GM19023 (cell line): ENCODE data around the gene CCK.

ENCODE experiments used
- ATAC-seq: cut with Tn5 transposase; IDR thresholded peaks from one replicate; pipeline ENCODE4 v1.9.1; 2021; ENCODE audit warnings: mild to moderate bottlenecking, moderate library complexity; ENCODE audit not compliant: unreplicated experiment

The CCK gene

DNA sequence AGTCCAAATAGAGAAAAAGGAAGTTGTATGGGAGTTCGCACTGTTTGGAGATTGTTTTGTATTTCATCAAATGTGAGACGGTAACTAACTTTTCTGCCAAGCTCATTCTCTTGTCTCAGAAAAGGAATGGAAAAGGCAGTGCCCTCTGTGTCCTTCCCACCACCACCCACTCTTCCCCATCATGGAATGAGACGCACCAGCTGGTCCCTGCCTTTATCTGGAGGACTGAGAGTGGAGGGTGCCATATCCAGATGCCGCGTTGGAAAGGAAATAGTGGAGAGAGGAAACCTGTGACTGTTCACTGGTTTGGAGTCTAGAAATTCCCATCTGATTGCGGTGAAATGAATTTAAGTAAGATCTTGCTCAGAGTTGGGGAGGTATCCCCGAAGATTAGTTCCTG, 3.7 kb upstream of the CCK start:
- no peak for ATAC-seq

GRCh38 chr3:42267878-42268277, 1.9 kb upstream of the CCK start:
- no peak for ATAC-seq

- ATAC-seq = no peak
Measured at GRCh38 chr3:42265059-42265991, 660 bp downstream of the CCK start.

DNA sequence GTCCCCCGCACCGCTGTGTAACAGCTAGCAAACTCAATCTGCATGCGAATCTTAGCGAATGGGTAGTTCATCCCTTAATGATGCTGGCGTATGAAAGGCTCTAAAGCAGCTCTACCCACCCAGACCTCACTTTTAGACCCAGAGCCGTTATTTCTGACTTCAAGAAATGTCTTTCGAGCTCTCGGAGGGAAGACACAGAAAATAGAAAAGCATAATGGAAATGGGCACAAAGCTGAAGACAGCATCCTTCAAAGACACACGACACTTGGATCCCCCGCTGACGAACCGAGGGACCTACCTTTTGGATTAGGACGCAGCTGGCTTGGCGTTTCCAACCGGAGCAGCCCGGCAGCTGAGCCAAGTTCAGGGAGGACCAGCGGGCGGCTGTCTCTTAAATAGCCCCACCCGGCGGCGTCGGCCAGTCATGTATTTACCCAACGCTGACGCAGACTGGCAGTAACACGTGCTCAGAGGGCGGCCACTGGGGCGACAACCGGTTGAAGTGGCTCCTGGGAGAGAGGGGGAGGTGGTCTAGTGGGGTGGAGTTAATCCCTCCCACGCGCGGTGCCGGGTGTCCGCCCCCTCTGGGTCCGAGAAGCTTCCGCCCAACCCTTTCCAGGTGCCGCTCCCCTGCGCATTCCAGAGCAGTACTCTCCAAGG, 1.5 kb downstream of the CCK start:
- no peak for ATAC-seq

GRCh38 chr3:42263354-42264346, 2.3 kb downstream of the CCK start:
- no peak for ATAC-seq

DNA sequence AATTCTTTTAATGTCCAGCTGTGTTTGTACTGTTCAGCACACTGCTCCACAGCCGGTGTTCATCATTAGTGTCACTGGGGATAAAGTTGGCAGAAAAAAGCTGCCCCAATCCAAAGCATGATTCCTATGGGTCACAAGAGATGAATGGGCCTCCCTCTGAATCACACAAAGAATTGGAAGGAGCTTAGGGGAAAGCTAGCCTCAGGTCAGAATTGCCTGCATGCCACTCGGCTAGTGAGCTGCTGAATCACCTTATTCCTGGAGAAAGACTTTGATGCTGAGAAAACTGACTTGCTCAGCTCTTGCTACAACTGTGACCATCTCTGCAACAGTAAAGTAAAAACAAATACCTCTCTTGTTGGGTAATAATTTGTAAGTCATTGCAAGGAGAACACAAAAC, 3.5 kb downstream of the CCK start:
- ATAC-seq = no peak

DNA sequence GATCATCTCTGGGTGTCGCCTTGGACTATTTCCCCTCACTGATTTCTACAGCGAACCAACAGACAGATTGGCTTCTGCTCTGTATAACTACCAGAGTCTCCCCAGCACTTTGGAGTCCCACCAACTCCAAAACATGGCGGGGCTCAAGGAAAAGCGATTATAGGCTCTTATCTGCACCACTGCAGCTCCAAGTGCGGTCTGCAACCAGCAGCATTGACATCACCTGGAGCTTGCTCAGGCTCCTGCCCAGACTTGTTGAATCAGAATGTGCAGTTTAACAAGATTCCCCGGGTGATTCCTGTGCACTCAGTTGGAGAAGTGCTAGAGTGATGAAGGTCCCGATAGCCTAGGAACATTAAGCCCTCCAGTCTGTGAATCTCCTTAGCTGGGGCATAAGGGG, 9.0 kb downstream of the CCK start:
- no peak for ATAC-seq

GRCh38 chr3:42256135-42256819, 9.7 kb downstream of the CCK start:
- ATAC-seq = no peak

DNA sequence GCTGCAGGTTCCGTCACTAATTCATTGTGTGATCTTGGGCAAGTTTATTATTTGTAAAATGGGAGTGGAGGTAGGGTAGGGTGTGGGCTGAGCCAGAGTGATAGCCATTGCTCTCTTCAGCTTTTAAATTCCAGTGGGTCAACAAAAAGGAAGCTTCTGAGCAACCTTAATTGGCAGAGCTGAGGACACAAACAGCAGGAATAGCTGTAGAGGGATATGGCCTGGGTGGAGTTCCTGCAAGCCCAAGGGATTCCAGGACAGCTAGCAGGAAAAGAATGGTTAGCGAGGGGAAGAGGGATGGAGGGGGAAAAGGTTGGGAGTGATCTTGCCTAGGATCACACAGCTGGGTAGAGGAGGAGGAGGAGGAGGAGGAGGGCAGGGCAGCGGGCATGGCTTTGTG, 11.4 kb downstream of the CCK start:
- no peak for ATAC-seq

DNA sequence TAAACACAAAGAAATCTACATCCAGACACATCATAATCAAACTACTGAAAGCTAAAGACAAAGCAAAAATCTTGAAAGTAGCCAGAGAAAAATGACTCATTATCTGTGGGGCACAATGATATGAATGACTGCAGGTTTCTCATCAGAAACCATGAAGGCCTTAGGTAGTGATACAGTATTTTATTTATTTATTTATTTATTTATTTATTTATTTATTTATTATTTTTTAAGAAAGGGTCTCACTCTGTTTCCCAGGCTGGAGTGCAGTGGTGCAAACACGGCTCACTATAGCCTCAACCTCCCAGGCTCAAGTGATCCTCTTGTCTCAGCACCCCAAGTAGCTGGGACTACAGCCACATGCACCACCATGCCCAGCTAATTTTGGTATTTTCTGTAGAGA, 15.2 kb downstream of the CCK start:
- no peak for ATAC-seq

DNA sequence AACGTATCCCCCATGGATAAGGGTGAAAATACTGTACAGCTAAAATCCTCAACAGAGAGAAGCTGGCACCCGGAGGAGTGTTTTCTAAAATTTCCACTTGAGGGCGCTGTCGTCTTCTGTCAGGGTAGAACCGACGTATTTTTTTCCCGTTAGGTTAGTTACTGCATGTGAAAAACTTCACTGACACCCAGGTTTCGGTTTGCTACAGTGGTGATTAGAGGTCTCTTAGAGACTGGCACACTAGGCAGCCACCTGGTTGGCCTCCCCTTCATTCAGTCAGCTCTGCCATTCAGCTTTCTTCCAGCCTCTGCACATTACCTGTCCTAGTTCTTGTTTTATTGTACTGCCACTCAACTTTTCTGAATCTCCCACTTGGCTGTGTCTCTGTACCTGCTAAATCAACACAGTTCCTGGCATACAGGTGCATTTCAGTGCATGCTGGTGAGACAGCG, 18.4 kb downstream of the CCK start:
- peak; percentile 48 for ATAC-seq

DNA sequence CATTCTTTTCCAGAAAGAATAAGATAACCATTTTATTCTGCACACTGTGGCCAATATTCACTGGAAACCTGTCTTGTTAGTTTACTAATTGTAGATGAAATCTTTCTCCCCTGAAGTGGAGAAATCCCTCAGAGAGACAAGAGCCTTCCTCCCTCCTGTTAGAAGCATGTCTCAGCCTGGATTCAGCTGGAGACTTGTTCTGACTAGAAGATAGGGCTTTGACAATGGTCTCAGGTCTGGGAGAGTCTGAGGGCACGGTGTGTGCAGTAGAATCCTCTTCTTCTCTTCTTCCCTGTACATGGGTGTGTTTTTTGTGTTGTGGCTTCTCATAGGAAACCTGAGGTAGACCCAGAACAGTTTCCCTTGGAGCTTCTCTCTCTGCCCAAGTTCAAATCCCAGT, 19.9 kb downstream of the CCK start:
- no peak for ATAC-seq

- no peak for ATAC-seq
Measured at GRCh38 chr3:42236611-42237010, 29.4 kb downstream of the CCK start.

- ATAC-seq = no peak
Measured at GRCh38 chr3:42235532-42235931, 30.5 kb downstream of the CCK start.

GRCh38 chr3:42230860-42231259, 35.1 kb downstream of the CCK start:
- ATAC-seq = no peak

GRCh38 chr3:42229942-42230688, 35.9 kb downstream of the CCK start:
- ATAC-seq = no peak

DNA sequence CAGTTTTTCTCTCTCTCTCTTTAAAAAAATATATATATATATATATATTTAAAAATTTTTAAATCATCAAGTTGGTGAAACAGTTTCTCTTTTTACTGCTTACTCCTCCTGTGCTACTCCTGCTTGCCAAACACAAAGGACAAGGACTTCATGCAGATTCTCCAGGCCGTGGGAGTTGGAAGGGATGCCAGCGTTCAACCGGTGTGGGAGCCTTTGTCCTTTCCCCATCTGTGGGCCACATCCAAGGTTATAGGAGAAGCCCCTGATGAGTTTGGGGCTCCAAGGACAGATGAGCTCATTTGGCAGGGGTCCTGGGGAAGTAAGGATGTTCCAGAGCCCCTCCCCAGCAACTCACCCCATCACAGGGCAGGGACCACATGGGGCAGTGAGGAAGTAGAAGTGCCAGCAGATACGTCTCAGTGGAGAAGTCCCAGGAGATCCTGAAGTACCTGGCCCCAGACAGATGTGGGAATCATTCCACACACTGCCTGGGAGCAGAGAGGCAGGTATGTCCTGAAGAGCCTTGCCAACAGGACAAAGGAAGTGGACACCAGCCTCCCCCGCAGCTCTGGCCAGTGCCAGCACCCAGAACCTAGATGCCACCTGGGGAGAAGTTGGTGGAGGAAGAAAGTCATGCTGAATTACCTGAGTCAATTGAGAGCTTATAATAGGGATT, 36.6 kb downstream of the CCK start:
- no peak for ATAC-seq

- no peak for ATAC-seq
Measured at GRCh38 chr3:42228796-42229195, 37.2 kb downstream of the CCK start.
